ENCODE results near the gene WNT7A. TPM values are rescaled to one million over a fixed set of nuclear protein-coding genes. Genes with fewer than 3 reads are reported as not detected.

WNT7A gene
- total and polyA plus RNA-seq, 3 donors from 2014 or later: 1.1 to 3.3 (median 1.1) TPM

- no peak overlapping the region for H3K27ac ChIP-seq
- no peaks in the 10 kb centered on the region for H3K36me3 ChIP-seq (ENCODE audit: low read depth, missing control alignments)
- TF ChIP-seq POLR2A (IDR thresholded peaks at IDR 0.05) (no peak), CTCF (IDR thresholded peaks at IDR 0.05) (no peak)
- no peak overlapping the region for H3K4me3 ChIP-seq
- H3K27me3 ChIP-seq: no peaks in the 10 kb centered on the region
- 90 to 96% methylated on average over 4 to 8 of the region's 8 CpGs for WGBS, 2 donors
- intact Hi-C loops (cut with DNase I; ENCODE audit: low total_unique reads): no loop called here
- no peaks in the 10 kb centered on the region for H3K4me1 ChIP-seq
- DNase-seq: no peak
- H3K9me3 ChIP-seq: no peaks in the 10 kb centered on the region
These were observed 56.8 kb downstream of the WNT7A start for GRCh38 chr3:13822871-13823585.

GRCh38 chr3:13822042-13822441 lies 57.8 kb downstream of the WNT7A start:
- Histone ChIP-seq H3K36me3 (ENCODE audit: low read depth, missing control alignments) (no peaks in the 10 kb centered on the region), H3K27me3 (no peaks in the 10 kb centered on the region), H3K9me3 (no peaks in the 10 kb centered on the region), H3K4me1 (no peaks in the 10 kb centered on the region), H3K4me3 (no peak overlapping the region), H3K27ac (no peak overlapping the region)
- DNase-seq: no peak
- intact Hi-C loops (cut with DNase I; ENCODE audit: low total_unique reads): no loop called here
- TF ChIP-seq CTCF (IDR thresholded peaks at IDR 0.05): no peak
- no peak for TF ChIP-seq POLR2A (IDR thresholded peaks at IDR 0.05)
- 86 to 92% methylated on average over 5 of the region's 5 CpGs for WGBS, 2 donors

- H3K9me3 ChIP-seq: no peaks in the 10 kb centered on the region
- no peaks in the 10 kb centered on the region for H3K4me1 ChIP-seq
- TF ChIP-seq CTCF (IDR thresholded peaks at IDR 0.05) (no peak), POLR2A (IDR thresholded peaks at IDR 0.05) (no peak)
- H3K4me3 ChIP-seq: no peak overlapping the region
- no peaks in the 10 kb centered on the region for H3K27me3 ChIP-seq
- WGBS, 2 donors: 87 to 90% methylated on average over 3 of the region's 3 CpGs
- no peak overlapping the region for H3K27ac ChIP-seq
- intact Hi-C loops (cut with DNase I; ENCODE audit: low total_unique reads): no loop called here
- no peaks in the 10 kb centered on the region for H3K36me3 ChIP-seq (ENCODE audit: low read depth, missing control alignments)
- no peak for DNase-seq
These were observed 58.7 kb downstream of the WNT7A start for GRCh38 chr3:13821126-13821525.

GRCh38 chr3:13818919-13819318 lies 61.0 kb downstream of the WNT7A start:
- TF ChIP-seq POLR2A (IDR thresholded peaks at IDR 0.05) (no peak), CTCF (IDR thresholded peaks at IDR 0.05) (no peak)
- intact Hi-C loops (cut with DNase I; ENCODE audit: low total_unique reads): no loop called here
- H3K4me3 ChIP-seq: peak overlapping the region in 1 of 2 donors; percentile 17
- H3K36me3 ChIP-seq (ENCODE audit: low read depth, missing control alignments): no peaks in the 10 kb centered on the region
- H3K27ac ChIP-seq: no peak overlapping the region
- no peaks in the 10 kb centered on the region for H3K9me3 ChIP-seq
- 61 to 62% methylated on average over 21 to 29 of the region's 30 CpGs for WGBS, 2 donors
- peak; percentile 24 for DNase-seq
- H3K4me1 ChIP-seq: no peaks in the 10 kb centered on the region
- H3K27me3 ChIP-seq: no peaks in the 10 kb centered on the region
